Upper lobe of left lung (tissue), 6 donors: ENCODE results near the gene LRRN4CL. TPM values are rescaled to one million over a fixed set of nuclear protein-coding genes. Genes with fewer than 3 reads are reported as not detected.
A peak's percentile ranks its signal among the peaks of the same experiment; 100 is the strongest.

Source experiments
- ATAC-seq, 2 donors: fragments of 200-7000 bp; cut with Tn5 transposase; one replicate each; pipeline ENCODE4 v1.9.1; 2022; ENCODE audit warnings: mild to moderate bottlenecking in 2 of 2, moderate library complexity in 2 of 2; ENCODE audit not compliant: low FRiP score in 2 of 2
- DNase-seq, 2 donors: peaks; one replicate each; pipeline ENCODE4 v3.0.0-alpha.2; 2019 to 2020
- H3K27ac ChIP-seq, 4 donors: fragments of 200-600 bp; sonication (generic); one replicate each; pipeline ENCODE4 v1.5.1; 2016 to 2019
- H3K27me3 ChIP-seq, 4 donors: fragments of 200-600 bp; sonication (generic); one replicate each; pipeline ENCODE4 v1.5.1; 2017 to 2019
- H3K36me3 ChIP-seq, 4 donors: fragments of 200-600 bp; sonication (generic); one replicate each; pipeline ENCODE4 v1.5.1; 2016 to 2019
- H3K4me1 ChIP-seq, 4 donors: fragments of 200-600 bp; sonication (generic); one replicate each; pipeline ENCODE4 v1.5.1; 2018 to 2019
- H3K4me3 ChIP-seq, 4 donors: fragments of 200-600 bp; sonication (generic); one replicate each; pipeline ENCODE4 v1.5.1; 2017 to 2019; ENCODE audit warnings: mild to moderate bottlenecking in 2 of 4, moderate library complexity in 1 of 4
- H3K9me3 ChIP-seq, 4 donors: fragments of 200-600 bp; sonication (generic); one replicate each; pipeline ENCODE4 v1.5.1; 2018 to 2019
- EP300 ChIP-seq, 4 donors: sonication (generic); formaldehyde crosslinking; IDR thresholded peaks; one replicate each; pipeline ENCODE4 v1.5.1; 2017; ENCODE audit warnings: antibody characterized with exemption in 4 of 4, control low read depth in 2 of 4
- POLR2A ChIP-seq, 4 donors: fragments of 450-650 bp; IDR thresholded peaks; one replicate each; pipeline ENCODE4 v1.5.1; 2016 to 2017; ENCODE audit warnings: antibody characterized with exemption in 4 of 4, mild to moderate bottlenecking in 2 of 4
- POLR2AphosphoS5 ChIP-seq, 2 donors: sonication (generic); formaldehyde crosslinking; IDR thresholded peaks; one replicate each; pipeline ENCODE4 v1.5.1; 2017; ENCODE audit warnings: antibody characterized with exemption in 2 of 2
- WGBS, 2 donors: methylation state at CpG; one replicate each; pipeline ENCODE4 v1.1.5; 2017 to 2018; 5-methylcytosine and 5-hydroxymethylcytosine counted together
- total RNA-seq, 6 donors: library from RNA; depleted of rRNA in 4 of 6; stranded (reverse); fragments of >200 nt in 4 of 6; gene quantifications; one replicate each; pipeline versions ENCODE4 v1.1.0 to v1.2.1, GENCODE V29; 2016 to 2021
- TF ChIP-seq, protein P1 (sequence below), 6 experiments: fragments of 450-650 bp in 4 of 6; fragments of 200-600 bp in 2 of 6; sonication (generic) in 2 of 6; IDR thresholded peaks; one replicate each; pipeline ENCODE4 v1.5.1; 2016 to 2019; ENCODE audit warnings: antibody characterized with exemption in 6 of 6
- donor health status: DM: no; HTN: no; CAD: no; lungs with moderate emphysema.
- donor health status: DM: no; HTN: yes; CAD: no; lungs with severe emphysema.

LRRN4CL gene
- total RNA-seq, 6 donors from 2014 or later = 0.61 to 6.4 (median 1.8) TPM

DNA sequence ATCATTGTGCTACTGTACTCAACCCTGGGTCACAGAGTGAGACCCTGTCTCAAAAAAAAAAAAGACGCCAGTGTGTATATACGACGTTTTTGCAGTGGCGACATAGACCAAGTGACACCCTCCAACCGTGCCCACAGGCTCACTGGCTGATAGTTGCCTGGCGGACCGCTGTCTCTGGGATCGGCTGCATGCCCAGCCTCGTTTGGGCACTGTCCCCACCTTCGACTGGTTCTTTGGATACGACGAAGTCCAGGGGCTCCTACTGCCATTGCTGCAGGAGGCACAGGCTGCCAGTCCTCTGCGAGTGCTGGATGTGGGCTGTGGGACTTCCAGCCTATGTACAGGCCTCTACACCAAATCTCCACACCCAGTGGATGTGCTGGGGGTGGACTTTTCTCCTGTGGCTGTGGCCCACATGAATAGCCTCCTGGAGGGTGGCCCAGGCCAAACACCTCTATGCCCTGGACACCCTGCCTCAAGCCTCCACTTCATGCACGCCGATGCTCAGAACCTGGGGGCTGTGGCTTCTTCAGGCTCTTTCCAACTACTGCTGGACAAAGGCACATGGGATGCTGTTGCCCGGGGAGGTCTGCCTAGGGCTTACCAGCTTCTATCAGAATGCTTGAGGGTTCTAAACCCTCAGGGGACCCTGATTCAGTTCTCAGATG is 22.9 kb downstream of the LRRN4CL start:
- WGBS, 2 donors = 55 to 57% methylated on average over 14 to 16 of the region's 16 CpGs
- H3K4me3 ChIP-seq = peak overlapping the region in 3 of 4 donors; percentile 60 to 95 (median 84)
- no peak for DNase-seq
- H3K4me1 ChIP-seq = peaks cover 31 to 49% (median 37%) of the 10 kb centered on the region in 4 donors
- H3K27me3 ChIP-seq = no peaks in the 10 kb centered on the region
- peaks cover 3 to 23% (median 13%) of the 10 kb centered on the region in 4 donors for H3K36me3 ChIP-seq
- no peaks in the 10 kb centered on the region for H3K9me3 ChIP-seq
- TF ChIP-seq EP300 (IDR thresholded peaks at IDR 0.05) (no peak), POLR2AphosphoS5 (IDR thresholded peaks at IDR 0.05) (no peak)
- H3K27ac ChIP-seq = peak overlapping the region; percentile 77 to 97 (median 90)
- no peak for ATAC-seq

DNA sequence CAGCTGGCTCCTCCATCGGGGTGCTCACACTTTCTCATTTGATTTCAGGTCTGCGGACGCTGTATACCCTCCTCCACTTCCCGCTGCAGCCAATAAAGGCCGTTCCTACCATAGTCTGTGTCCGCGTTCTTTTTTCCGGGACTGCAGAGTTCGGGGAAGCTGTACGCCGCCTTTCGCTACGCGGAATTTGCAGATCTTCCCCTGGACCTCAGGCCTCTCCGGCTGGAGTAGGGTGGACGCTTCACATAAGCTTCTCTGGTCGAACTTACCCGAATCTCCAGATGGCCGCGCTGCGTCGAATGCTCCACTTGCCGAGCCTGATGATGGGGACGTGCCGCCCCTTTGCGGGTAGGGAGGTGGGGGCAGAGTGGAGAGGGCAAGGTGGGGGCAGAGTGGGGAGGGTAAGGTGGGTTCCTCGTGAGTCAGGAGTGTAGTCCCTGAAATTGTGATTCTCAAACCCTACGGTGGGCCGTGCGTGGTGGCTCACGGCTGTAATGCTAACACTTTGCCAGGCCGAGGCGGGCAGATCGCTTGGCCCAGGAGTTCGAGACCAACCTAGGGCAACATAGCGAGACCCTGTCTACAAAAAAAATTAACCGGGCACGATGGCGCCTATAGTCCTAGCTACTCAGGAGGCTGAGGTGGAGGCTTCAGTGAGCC is 23.6 kb downstream of the LRRN4CL start:
- Histone ChIP-seq H3K9me3 (no peaks in the 10 kb centered on the region), H3K4me1 (peaks cover 28 to 44% (median 34%) of the 10 kb centered on the region in 4 donors), H3K4me3 (peak overlapping the region; percentile 14 to 95 (median 72)), H3K27me3 (no peaks in the 10 kb centered on the region), H3K36me3 (peaks cover 3 to 24% (median 13%) of the 10 kb centered on the region in 4 donors), H3K27ac (peak overlapping the region; percentile 77 to 97 (median 90))
- WGBS, 2 donors = 3 to 8% methylated on average over 16 to 39 of the region's 39 CpGs
- peak; percentile 72 to 78 for ATAC-seq
- DNase-seq = peak in 1 of 2 donors; percentile 46
- TF ChIP-seq POLR2AphosphoS5 (IDR thresholded peaks at IDR 0.05) = no peak
- no peak for TF ChIP-seq EP300 (IDR thresholded peaks at IDR 0.05)
- no peak for TF ChIP-seq POLR2A (IDR thresholded peaks at IDR 0.05)
- TF ChIP-seq, protein P1, sequence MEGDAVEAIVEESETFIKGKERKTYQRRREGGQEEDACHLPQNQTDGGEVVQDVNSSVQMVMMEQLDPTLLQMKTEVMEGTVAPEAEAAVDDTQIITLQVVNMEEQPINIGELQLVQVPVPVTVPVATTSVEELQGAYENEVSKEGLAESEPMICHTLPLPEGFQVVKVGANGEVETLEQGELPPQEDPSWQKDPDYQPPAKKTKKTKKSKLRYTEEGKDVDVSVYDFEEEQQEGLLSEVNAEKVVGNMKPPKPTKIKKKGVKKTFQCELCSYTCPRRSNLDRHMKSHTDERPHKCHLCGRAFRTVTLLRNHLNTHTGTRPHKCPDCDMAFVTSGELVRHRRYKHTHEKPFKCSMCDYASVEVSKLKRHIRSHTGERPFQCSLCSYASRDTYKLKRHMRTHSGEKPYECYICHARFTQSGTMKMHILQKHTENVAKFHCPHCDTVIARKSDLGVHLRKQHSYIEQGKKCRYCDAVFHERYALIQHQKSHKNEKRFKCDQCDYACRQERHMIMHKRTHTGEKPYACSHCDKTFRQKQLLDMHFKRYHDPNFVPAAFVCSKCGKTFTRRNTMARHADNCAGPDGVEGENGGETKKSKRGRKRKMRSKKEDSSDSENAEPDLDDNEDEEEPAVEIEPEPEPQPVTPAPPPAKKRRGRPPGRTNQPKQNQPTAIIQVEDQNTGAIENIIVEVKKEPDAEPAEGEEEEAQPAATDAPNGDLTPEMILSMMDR (IDR thresholded peaks at IDR 0.05) = no peak

DNA sequence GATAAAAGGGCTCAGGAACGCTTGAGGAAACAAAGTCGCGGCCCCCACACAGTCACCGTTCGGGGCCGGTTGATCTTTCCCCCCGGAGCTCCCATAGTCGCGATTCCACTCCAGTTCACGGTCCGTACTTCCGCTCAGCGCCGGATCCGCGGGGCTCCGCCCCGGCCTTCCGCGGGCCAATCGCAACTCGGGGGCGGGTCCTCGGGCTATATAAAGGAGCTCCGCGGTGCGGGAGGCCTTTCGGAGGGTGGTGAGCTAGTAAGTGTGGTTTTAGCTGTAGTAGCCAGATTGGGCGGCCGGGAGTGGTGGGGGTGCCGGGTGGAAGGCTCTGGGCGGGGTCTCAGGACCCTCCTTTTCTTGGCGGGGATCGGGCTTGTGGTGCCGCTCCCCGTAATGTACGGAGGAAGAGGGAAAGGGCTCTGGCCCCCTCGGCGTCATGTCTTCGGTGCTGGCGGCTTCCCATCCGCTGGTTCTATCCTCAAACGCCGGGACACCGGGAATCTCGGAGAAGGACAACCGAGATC is 24.2 kb downstream of the LRRN4CL start, which contains the start of the genes C11orf98 and CSKMT:
Gene C11orf98, minus strand, starts transcription at position 136 of the 524 bp plus-strand sequence. Its CDS starts 41 bp downstream, at position 95.
Gene CSKMT, plus strand, starts transcription at position 238 of the 524 bp plus-strand sequence. CDS start 568 bp downstream, outside the sequence.
- peaks cover 3 to 24% (median 13%) of the 10 kb centered on the region in 4 donors for H3K36me3 ChIP-seq
- ATAC-seq = peak; percentile 98 to 99
- H3K4me1 ChIP-seq = peaks cover 22 to 38% (median 29%) of the 10 kb centered on the region in 4 donors
- no peaks in the 10 kb centered on the region for H3K9me3 ChIP-seq
- no peaks in the 10 kb centered on the region for H3K27me3 ChIP-seq
- H3K4me3 ChIP-seq = peak within 1 kb of the TSS; percentile 48 to 95 (median 72)
- peak; percentile 93 to 98 for DNase-seq
- peak within 1 kb of the TSS; percentile 77 to 97 (median 90) for H3K27ac ChIP-seq
- peak in 3 of 4 donors; percentile 91 to 99 (median 98) for TF ChIP-seq POLR2A (IDR thresholded peaks at IDR 0.05)
- TF ChIP-seq EP300 (IDR thresholded peaks at IDR 0.05) = no peak
- peak; percentile 96 to 100 for TF ChIP-seq POLR2AphosphoS5 (IDR thresholded peaks at IDR 0.05)
- TF ChIP-seq, protein P1 (IDR thresholded peaks at IDR 0.05) = peak in 1 of 6 experiments; percentile 11
- 0 to 4% methylated on average over 10 to 47 of the region's 47 CpGs for WGBS, 2 donors

DNA sequence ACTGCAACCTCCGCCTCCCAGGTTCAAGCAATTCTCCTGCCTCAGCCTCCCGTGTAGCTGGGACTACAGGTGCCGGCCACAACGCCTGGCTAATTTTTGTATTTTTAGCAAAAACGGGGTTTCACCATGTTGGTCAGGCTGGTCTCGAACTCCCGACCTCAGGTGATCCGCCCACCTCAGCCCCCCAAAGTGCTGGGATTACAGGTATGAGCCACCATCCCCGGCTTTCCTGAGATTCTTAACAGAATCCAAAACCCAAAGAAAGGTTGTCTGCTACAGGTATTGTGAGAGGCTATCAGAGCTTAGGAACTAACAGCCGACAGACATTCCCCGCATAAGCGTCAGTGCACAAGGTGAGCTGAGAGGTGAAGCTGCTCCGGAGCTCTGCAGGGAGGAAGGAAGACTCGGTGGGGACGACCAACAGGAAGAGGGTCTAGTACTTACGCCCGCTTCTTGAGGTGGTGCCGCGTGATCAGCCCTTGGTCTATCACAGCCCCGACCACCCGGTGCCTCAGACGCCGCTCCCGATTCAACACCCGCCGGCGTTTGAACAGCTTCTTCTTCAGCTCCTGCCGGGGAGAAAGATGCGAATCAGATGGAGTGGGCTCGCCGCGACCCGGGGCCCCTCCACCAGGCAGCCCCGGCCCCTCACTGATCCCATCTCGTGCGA is 24.8 kb downstream of the LRRN4CL start:
- DNase-seq = peak in 1 of 2 donors; percentile 45
- H3K27me3 ChIP-seq = no peaks in the 10 kb centered on the region
- ATAC-seq = peak; percentile 62 to 71
- H3K4me1 ChIP-seq = peaks cover 21 to 33% (median 29%) of the 10 kb centered on the region in 4 donors
- WGBS, 2 donors = 3 to 4% methylated on average over 15 to 36 of the region's 36 CpGs
- H3K27ac ChIP-seq = peak overlapping the region; percentile 77 to 97 (median 90)
- H3K9me3 ChIP-seq = no peaks in the 10 kb centered on the region
- H3K4me3 ChIP-seq = peak overlapping the region; percentile 48 to 95 (median 72)
- H3K36me3 ChIP-seq = peaks cover 3 to 24% (median 13%) of the 10 kb centered on the region in 4 donors
- no peak for TF ChIP-seq POLR2AphosphoS5 (IDR thresholded peaks at IDR 0.05)
- no peak for TF ChIP-seq EP300 (IDR thresholded peaks at IDR 0.05)
- no peak for TF ChIP-seq POLR2A (IDR thresholded peaks at IDR 0.05)
- TF ChIP-seq, protein P1 (IDR thresholded peaks at IDR 0.05) = no peak
